Skeletal muscle tissue (tissue), 1 donor: ENCODE data around the gene GRM6. TPM values are rescaled to one million over a fixed set of nuclear protein-coding genes. Genes with fewer than 3 reads are reported as not detected.

ENCODE experiments used
- total RNA-seq: library from RNA; depleted of rRNA; stranded (reverse); fragments of >200 nt; gene quantifications from one replicate; pipeline ENCODE4 v1.2.3, GENCODE V29; 2014

The GRM6 gene
- total RNA-seq, 1 donor from 2014 or later, result not detected

Other genes with a start within 250 kb of the GRM6 start
- gene ZNF354B, start 135.4 kb downstream of the GRM6 start, total RNA-seq, result 8.4 TPM
- 1.6 TPM for gene ZFP2, start 99.4 kb downstream of the GRM6 start, total RNA-seq
- 4.2 TPM for gene ZNF454, start 54.1 kb downstream of the GRM6 start, total RNA-seq
- gene ZNF879, start 28.5 kb upstream of the GRM6 start, total RNA-seq, result 4.7 TPM
- gene ZNF354C, start 65.1 kb upstream of the GRM6 start, total RNA-seq, result 11.0 TPM